Right cardiac atrium (tissue), 5 donors: ENCODE measurements around the gene DOLK. TPM values are rescaled to one million over a fixed set of nuclear protein-coding genes. Genes with fewer than 3 reads are reported as not detected.

Experiments used
- ATAC-seq, 2 donors: fragments of 200-7000 bp; cut with Tn5 transposase; one replicate each; pipeline versions ENCODE4 v1.8.0 to v1.9.1; 2020; ENCODE audit warnings: moderate library complexity in 2 of 2, mild to moderate bottlenecking in 1 of 2
- DNase-seq, 3 donors: peaks; one replicate each; pipeline ENCODE4 v3.0.0-alpha.2; 2020
- H3K27ac ChIP-seq: one replicate; pipeline ENCODE4 v1.5.1; 2013; ENCODE audit warnings: mild to moderate bottlenecking, low read length, control low read depth, moderate library complexity
- H3K27me3 ChIP-seq: one replicate; pipeline ENCODE4 v1.6.1; 2013; ENCODE audit not compliant: control insufficient read depth, insufficient read depth
- H3K4me1 ChIP-seq: one replicate; pipeline ENCODE4 v1.6.1; 2013; ENCODE audit warnings: low read length; ENCODE audit not compliant: control insufficient read depth, insufficient read depth
- H3K4me3 ChIP-seq: one replicate; pipeline ENCODE4 v1.5.1; 2013; ENCODE audit warnings: low read length, control low read depth
- H3K9me3 ChIP-seq: one replicate; pipeline ENCODE4 v1.6.1; 2013; ENCODE audit warnings: low read length; ENCODE audit not compliant: control insufficient read depth
- WGBS: extraction: QIAGEN DNeasy Blood & Tissue Kit; methylation state at CpG from one replicate; pipeline ENCODE4 v1.1.7; 2013; 5-methylcytosine and 5-hydroxymethylcytosine counted together
- intact Hi-C, 4 donors: fragments of 100-400 bp; cut with DNase I; formaldehyde crosslinking; loops; one replicate each; pipeline versions ENCODE4 v1.11.0 to v1.14.0; 2022 to 2023
- polyA plus RNA-seq: library from polyadenylated mRNA; stranded (reverse); fragments of 200-250 nt; gene quantifications from one replicate; pipeline ENCODE4 v1.2.3, GENCODE V29; 2013
- total RNA-seq, 4 donors: library from RNA; stranded (reverse); fragmentation: NEBNext Ultra II Directional; extraction: Animal tissue kit (Norgen Biotek cat#: 25700); gene quantifications; one replicate each; pipeline ENCODE4 v1.2.1, GENCODE V29; 2021
- donor health status: healthy with polysubstance abuse.
- donor health status: DM: no; HTN: yes; CAD: no.
- donor health status: DM: no; HTN: no; CAD: no.
- donor health status: DM: no; HTN: yes; CAD: no; lungs with severe emphysema.
- donor health status: DM: yes; HTN: yes; CAD: no.

DOLK gene
- total and polyA plus RNA-seq, 5 donors = 9.6 to 11.8 (median 10.7) TPM

GRCh38 chr9:128905964-128906363, 41.4 kb downstream of the DOLK start:
- DNase-seq (no peak), ATAC-seq (no peak)
- Histone ChIP-seq H3K4me3 (no peak overlapping the region), H3K27ac (no peak overlapping the region), H3K4me1 (peaks cover 10% of the 10 kb centered on the region), H3K9me3 (no peaks in the 10 kb centered on the region), H3K27me3 (no peaks in the 10 kb centered on the region)
- WGBS = 96% methylated on average over 7 of the region's 7 CpGs
- intact Hi-C loops = no loop called here

GRCh38 chr9:128903871-128904620, 43.4 kb downstream of the DOLK start:
- WGBS = 96% methylated on average over 10 of the region's 10 CpGs
- no peaks in the 10 kb centered on the region for H3K27me3 ChIP-seq
- H3K27ac ChIP-seq = no peak overlapping the region
- ATAC-seq (no peak), DNase-seq (no peak)
- intact Hi-C loops = no loop called here
- no peak overlapping the region for H3K4me3 ChIP-seq
- no peaks in the 10 kb centered on the region for H3K9me3 ChIP-seq
- H3K4me1 ChIP-seq = peaks cover 9% of the 10 kb centered on the region

DNA sequence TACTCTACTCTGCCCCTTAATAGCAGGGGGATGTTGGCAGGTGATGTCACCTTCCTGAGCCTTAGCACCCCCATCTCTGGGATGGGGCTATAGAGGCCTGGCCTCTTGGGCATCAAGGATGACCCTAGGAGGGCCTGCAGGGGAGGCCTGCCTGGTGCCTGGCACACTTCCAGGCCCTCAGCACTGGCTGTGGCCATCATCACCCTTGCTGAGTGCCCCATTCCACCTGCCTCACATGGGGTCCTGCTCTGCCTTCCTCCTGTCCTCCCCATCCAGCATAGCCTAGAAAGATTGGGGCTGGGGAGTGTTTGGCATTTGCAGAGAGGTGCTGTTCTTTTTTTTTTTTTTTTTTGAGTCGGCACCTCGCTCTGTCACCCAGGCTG, 44.3 kb downstream of the DOLK start:
- Histone ChIP-seq H3K9me3 (no peaks in the 10 kb centered on the region), H3K4me3 (no peak overlapping the region), H3K27me3 (no peaks in the 10 kb centered on the region), H3K4me1 (peaks cover 14% of the 10 kb centered on the region), H3K27ac (peak overlapping the region; percentile 26)
- WGBS = 90% methylated on average over 2 of the region's 2 CpGs
- ATAC-seq (peak in 1 of 2 donors; percentile 1), DNase-seq (no peak)
- intact Hi-C loops = no loop called here

- DNase-seq (peak; percentile 59 to 83 (median 81)), ATAC-seq (peak; percentile 34 to 58)
- H3K27ac ChIP-seq = peak overlapping the region; percentile 26
- peaks cover 14% of the 10 kb centered on the region for H3K4me1 ChIP-seq
- H3K9me3 ChIP-seq = no peaks in the 10 kb centered on the region
- intact Hi-C loops = no loop called here
- H3K27me3 ChIP-seq = no peaks in the 10 kb centered on the region
- WGBS = 70% methylated on average over 23 of the region's 23 CpGs
- H3K4me3 ChIP-seq = no peak overlapping the region
Observed at GRCh38 chr9:128902351-128903078, 44.9 kb downstream of the DOLK start.

DNA sequence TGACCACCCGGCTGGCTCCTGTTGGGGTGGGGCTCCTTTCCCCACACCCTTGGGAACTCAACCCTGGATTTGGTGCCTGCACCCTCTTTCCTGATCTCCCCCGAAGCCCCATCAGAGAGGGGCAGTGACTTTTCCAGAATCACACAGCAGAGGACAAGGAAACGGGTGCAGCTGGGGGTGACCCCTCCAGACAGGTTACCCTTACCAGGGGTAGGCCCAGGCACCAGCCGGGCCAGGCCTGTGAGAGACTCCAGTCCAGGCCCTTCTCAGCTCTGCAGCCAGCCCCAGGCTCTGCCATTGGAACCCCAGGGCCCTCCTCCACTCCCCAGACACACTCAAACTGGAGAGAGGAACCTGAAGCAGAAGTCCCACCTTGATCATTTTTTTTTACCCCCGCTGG, 45.6 kb downstream of the DOLK start:
- Histone ChIP-seq H3K9me3 (no peaks in the 10 kb centered on the region), H3K27ac (no peak overlapping the region), H3K4me3 (no peak overlapping the region), H3K27me3 (no peaks in the 10 kb centered on the region), H3K4me1 (peaks cover 14% of the 10 kb centered on the region)
- intact Hi-C loops = no loop called here
- ATAC-seq = no peak
- 87% methylated on average over 5 of the region's 5 CpGs for WGBS
- DNase-seq = no peak

- Histone ChIP-seq H3K4me1 (peaks cover 14% of the 10 kb centered on the region), H3K27me3 (no peaks in the 10 kb centered on the region), H3K4me3 (no peak overlapping the region), H3K27ac (no peak overlapping the region), H3K9me3 (no peaks in the 10 kb centered on the region)
- intact Hi-C loops = no loop called here
- no peak for DNase-seq
- 86% methylated on average over 7 of the region's 7 CpGs for WGBS
- no peak for ATAC-seq
Observed at GRCh38 chr9:128901379-128901778, 46.0 kb downstream of the DOLK start.

DNA sequence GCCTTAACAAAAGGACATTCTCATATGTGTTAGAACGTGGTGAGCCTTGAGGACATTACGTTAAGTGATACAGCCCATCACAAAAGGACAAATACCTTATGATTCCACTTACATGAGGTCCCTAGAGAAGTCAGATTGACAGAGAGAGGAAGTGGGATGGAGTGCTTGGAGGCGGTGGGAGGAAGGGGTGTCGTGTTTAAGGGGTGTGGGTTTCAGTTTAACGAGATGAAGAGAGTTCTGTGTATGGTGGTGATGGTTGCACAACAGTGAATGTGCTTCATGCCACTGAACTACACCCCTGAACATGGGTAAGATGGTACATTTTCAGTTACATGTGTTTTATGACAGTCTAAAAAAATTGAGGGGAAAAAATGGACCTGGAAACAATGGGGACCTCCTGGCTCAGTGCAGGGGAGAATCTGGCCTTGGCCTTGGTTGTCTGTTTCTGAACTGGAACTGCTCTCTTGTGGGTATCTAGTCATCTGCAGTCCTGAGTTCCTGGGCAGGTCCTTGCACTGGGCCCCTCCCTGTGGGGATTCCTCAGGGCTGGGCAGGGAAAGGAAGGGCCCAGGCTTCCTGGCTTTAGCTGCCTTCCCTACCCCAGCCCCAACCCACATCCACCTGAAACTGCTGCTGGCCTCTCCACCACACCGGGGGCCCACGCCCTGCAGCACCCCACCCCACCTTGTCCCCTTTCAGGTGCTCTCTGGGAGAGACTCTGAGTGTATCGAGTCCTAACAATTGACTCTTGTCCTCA, 47.7 kb downstream of the DOLK start:
- no peaks in the 10 kb centered on the region for H3K27me3 ChIP-seq
- ATAC-seq = peak; percentile 20 to 63
- intact Hi-C loops = loop anchor here in 1 of 4 donors (5.0 kb wide), 1 partner anchor 612 kb away; no protein-coding TSS in a partner anchor
- peak overlapping the region; percentile 25 for H3K27ac ChIP-seq
- no peak overlapping the region for H3K4me3 ChIP-seq
- peaks cover 14% of the 10 kb centered on the region for H3K4me1 ChIP-seq
- peak in 1 of 3 donors; percentile 47 for DNase-seq
- no peaks in the 10 kb centered on the region for H3K9me3 ChIP-seq
- WGBS = 52% methylated on average over 8 of the region's 8 CpGs

DNA sequence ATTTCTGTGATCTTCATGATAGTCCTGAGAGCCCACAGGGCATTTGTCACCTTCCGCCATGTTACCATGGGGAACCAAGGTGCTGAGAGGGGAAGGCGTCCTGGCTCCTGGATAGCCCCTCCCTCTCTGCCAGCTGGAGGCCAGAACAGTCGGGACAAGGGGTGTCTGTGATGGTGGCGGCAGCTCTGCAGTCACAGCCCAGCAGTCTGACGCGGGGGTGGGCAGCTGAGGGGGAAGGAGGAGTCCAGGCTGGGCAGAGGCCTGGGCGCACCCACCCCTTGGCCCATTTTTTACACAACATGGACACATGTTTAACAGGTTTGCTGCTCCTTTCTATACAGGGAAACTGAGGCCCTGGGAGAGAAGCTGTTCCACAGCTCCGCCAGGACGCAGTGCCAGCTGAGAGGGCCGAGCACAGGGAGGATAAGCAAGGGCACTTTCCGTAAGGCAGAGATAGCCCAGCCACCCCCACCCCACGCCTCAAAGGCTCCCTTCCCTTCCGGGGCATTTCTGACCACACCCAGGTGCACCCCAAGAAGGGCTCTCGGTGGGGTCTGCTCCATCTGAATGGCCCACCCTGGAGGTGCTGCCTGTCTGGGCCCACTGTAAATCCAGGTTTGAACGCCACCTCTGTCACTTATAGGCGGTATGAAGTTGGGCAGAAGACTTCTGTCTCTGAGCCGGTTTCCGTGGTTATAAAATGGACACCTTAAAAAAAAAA, 48.4 kb downstream of the DOLK start:
- peak overlapping the region; percentile 16 for H3K27ac ChIP-seq
- no peaks in the 10 kb centered on the region for H3K27me3 ChIP-seq
- DNase-seq (peak in 1 of 3 donors; percentile 77), ATAC-seq (peak; percentile 47 to 68)
- H3K9me3 ChIP-seq = no peaks in the 10 kb centered on the region
- 68% methylated on average over 18 of the region's 18 CpGs for WGBS
- intact Hi-C loops = loop anchor here in 1 of 4 donors (5.0 kb wide), 1 partner anchor 612 kb away; no protein-coding TSS in a partner anchor
- peaks cover 14% of the 10 kb centered on the region for H3K4me1 ChIP-seq
- H3K4me3 ChIP-seq = no peak overlapping the region

DNA sequence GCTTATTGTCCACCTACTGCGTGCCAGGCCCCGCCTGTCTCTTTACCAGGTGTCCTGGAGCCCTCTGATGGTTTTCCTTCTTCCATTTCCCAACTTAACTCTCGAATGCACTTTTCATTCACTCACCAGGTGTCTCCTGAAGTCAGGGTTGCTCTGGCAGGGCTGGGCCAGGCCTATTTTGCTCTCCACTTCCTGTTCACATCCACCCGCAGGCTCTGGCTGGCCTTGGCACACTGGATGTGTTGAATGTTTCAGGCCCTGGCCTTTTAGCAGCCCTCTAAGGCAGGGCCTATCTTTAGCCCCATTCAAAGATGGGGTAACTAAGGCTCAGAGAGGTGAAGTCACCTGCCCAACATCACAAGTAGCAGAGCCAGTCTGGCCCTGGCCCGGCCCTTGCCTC, 49.0 kb downstream of the DOLK start:
- DNase-seq = no peak
- H3K9me3 ChIP-seq = no peaks in the 10 kb centered on the region
- intact Hi-C loops = loop anchor here in 1 of 4 donors (5.0 kb wide), 1 partner anchor 611 kb away; no protein-coding TSS in a partner anchor
- WGBS = 80% methylated on average over 5 of the region's 5 CpGs
- no peak for ATAC-seq
- peaks cover 14% of the 10 kb centered on the region for H3K4me1 ChIP-seq
- peak overlapping the region; percentile 1 for H3K27ac ChIP-seq
- no peaks in the 10 kb centered on the region for H3K27me3 ChIP-seq
- H3K4me3 ChIP-seq = no peak overlapping the region

GRCh38 chr9:128895556-128895955, 51.8 kb downstream of the DOLK start:
- Histone ChIP-seq H3K27ac (no peak overlapping the region), H3K4me1 (peaks cover 25% of the 10 kb centered on the region), H3K4me3 (no peak overlapping the region), H3K27me3 (no peaks in the 10 kb centered on the region), H3K9me3 (no peaks in the 10 kb centered on the region)
- 63% methylated on average over 4 of the region's 4 CpGs for WGBS
- intact Hi-C loops = loop anchor here in 1 of 4 donors (5.0 kb wide), 1 partner anchor 608 kb away; no protein-coding TSS in a partner anchor
- ATAC-seq = no peak
- peak in 1 of 3 donors; percentile 41 for DNase-seq
